GM12864 (cell line): ENCODE data around the gene GLMP.

Experiments
- DNase-seq: peaks from one replicate; pipeline ENCODE4 v3.0.0-alpha.2; 2011; ENCODE audit warnings: low read depth
- H3K4me3 ChIP-seq: 2 replicates; pipeline ENCODE4 v1.5.1; 2011; ENCODE audit warnings: mild to moderate bottlenecking, low read depth, low read length, control low read depth
- CTCF ChIP-seq: IDR thresholded peaks from 2 replicates; pipeline ENCODE4 v1.5.1; 2011; ENCODE audit warnings: low read depth, mild to moderate bottlenecking, moderate library complexity, low read length, control low read depth, inconsistent platforms; ENCODE audit errors: missing control alignments

GLMP gene

GRCh38 chr1:156266051-156266450, 29.4 kb downstream of the GLMP start:
- TF ChIP-seq CTCF = no peak
- no peak overlapping the region for H3K4me3 ChIP-seq

GRCh38 chr1:156263288-156263655, 32.2 kb downstream of the GLMP start:
- TF ChIP-seq CTCF = no peak
- no peak overlapping the region for H3K4me3 ChIP-seq
- DNase-seq = no peak

More at GRCh38 chr1:156266051-156266450, 29.4 kb downstream of the GLMP start:
- DNase-seq = no peak

GRCh38 chr1:156262461-156263287, 32.8 kb downstream of the GLMP start:
- H3K4me3 ChIP-seq = no peak overlapping the region
- DNase-seq = no peak
- no peak for TF ChIP-seq CTCF

- DNase-seq = no peak
- H3K4me3 ChIP-seq = no peak overlapping the region
- TF ChIP-seq CTCF = no peak
These were observed 34.6 kb downstream of the GLMP start for GRCh38 chr1:156260896-156261295.

GRCh38 chr1:156259805-156260204, 35.7 kb downstream of the GLMP start:
- no peak for DNase-seq
- H3K4me3 ChIP-seq = no peak overlapping the region
- no peak for TF ChIP-seq CTCF

GRCh38 chr1:156258859-156259258, 36.6 kb downstream of the GLMP start:
- no peak for TF ChIP-seq CTCF
- H3K4me3 ChIP-seq = no peak overlapping the region
- no peak for DNase-seq

GRCh38 chr1:156257711-156258110, 37.8 kb downstream of the GLMP start:
- TF ChIP-seq CTCF = no peak
- no peak overlapping the region for H3K4me3 ChIP-seq
- DNase-seq = no peak
